ENCODE results near the gene MSTN. TPM values are rescaled to one million over a fixed set of nuclear protein-coding genes. Genes with fewer than 3 reads are reported as not detected.

The MSTN gene
- total RNA-seq, 1 experiment from 2014 or later, result not detected

DNA sequence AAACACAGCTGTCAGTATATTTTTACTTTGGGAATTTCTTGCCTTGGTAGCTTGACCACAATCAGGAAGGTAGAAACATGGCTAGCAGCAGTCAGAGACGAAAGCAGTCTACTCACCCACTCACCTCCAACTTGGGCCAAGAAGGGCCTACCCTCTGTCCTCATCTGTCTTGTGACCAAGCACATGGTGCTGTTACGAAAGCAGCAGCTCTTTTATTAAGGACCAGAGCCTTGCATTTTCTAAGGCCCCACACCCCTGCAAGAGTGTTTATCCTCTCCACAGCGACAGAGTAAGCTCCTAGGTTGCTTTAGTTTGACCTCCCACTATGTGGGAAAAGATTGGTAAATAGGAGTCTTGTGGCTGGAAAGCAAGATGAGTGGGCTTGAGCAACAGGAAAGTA is 31.3 kb upstream of the MSTN start:
- TF ChIP-seq EZH2 (IDR thresholded peaks at IDR 0.05; ENCODE audit: low read depth), result no peak
- TF ChIP-seq, protein P1, sequence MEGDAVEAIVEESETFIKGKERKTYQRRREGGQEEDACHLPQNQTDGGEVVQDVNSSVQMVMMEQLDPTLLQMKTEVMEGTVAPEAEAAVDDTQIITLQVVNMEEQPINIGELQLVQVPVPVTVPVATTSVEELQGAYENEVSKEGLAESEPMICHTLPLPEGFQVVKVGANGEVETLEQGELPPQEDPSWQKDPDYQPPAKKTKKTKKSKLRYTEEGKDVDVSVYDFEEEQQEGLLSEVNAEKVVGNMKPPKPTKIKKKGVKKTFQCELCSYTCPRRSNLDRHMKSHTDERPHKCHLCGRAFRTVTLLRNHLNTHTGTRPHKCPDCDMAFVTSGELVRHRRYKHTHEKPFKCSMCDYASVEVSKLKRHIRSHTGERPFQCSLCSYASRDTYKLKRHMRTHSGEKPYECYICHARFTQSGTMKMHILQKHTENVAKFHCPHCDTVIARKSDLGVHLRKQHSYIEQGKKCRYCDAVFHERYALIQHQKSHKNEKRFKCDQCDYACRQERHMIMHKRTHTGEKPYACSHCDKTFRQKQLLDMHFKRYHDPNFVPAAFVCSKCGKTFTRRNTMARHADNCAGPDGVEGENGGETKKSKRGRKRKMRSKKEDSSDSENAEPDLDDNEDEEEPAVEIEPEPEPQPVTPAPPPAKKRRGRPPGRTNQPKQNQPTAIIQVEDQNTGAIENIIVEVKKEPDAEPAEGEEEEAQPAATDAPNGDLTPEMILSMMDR (conservative IDR thresholded peaks at IDR 0.05), result no peak
- no peak overlapping the region for H3K4me3 ChIP-seq
- H3K9me3 ChIP-seq (ENCODE audit: insufficient read depth, low read depth), result no peaks in the 10 kb centered on the region
- no peaks in the 10 kb centered on the region for H4K20me1 ChIP-seq (ENCODE audit: insufficient read depth)
- ChIA-PET POLR2A (ENCODE audit: unreplicated experiment) (interaction anchor here (0.5 kb wide), 1 partner anchor 219 kb away, joined by 20 read pairs; no protein-coding TSS in a partner anchor), CTCF (no interaction called here)
- H3K27me3 ChIP-seq (ENCODE audit: insufficient read depth, low read depth), result no peaks in the 10 kb centered on the region
- DNase-seq, result no peak
- H3K36me3 ChIP-seq (ENCODE audit: low read depth), result no peaks in the 10 kb centered on the region
- H3K9me2 ChIP-seq (ENCODE audit: insufficient read depth), result no peaks in the 10 kb centered on the region
- no peaks in the 10 kb centered on the region for H3K79me2 ChIP-seq (ENCODE audit: low read depth)
- H3K27ac ChIP-seq, result no peak overlapping the region
- intact Hi-C loops (cut with micrococcal nuclease; ENCODE audit: unreplicated experiment), result no loop called here
- no peaks in the 10 kb centered on the region for H3K4me1 ChIP-seq (replicated peaks; ENCODE audit: insufficient read depth)
- no peak overlapping the region for H3K4me2 ChIP-seq
- no TSS peak for BruUV-seq (replicated peaks)
- no peak overlapping the region for H2AFZ ChIP-seq
- H3F3A ChIP-seq (ENCODE audit: insufficient read depth, low read depth), result no peaks in the 10 kb centered on the region

DNA sequence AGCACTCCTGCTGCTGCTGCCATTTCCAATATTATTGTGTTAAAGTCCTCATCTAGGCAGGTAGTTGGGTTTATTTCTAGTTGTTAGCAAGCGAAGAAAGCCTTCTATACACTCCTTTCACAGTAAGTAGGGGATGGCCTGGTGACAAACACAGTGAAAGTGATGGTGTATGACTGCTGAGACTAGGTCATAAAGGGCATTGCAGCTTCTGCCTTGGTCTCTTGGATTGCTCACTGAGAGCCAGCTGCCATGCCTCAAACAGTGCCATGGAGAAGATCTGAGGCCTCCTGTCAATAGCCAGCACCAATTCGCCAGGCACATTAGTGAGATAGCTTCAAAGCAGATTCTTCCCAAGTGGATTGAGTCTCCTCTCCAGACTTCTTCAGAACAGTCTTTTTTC is 27.6 kb upstream of the MSTN start:
- TF ChIP-seq, protein P1 (conservative IDR thresholded peaks at IDR 0.05), result no peak
- no peak for TF ChIP-seq EZH2 (IDR thresholded peaks at IDR 0.05; ENCODE audit: low read depth)
- Histone ChIP-seq H3K4me3 (no peak overlapping the region), H3K9me3 (ENCODE audit: insufficient read depth, low read depth) (no peaks in the 10 kb centered on the region), H3K36me3 (ENCODE audit: low read depth) (no peaks in the 10 kb centered on the region), H4K20me1 (ENCODE audit: insufficient read depth) (no peaks in the 10 kb centered on the region), H3K27ac (no peak overlapping the region), H3K27me3 (ENCODE audit: insufficient read depth, low read depth) (no peaks in the 10 kb centered on the region), H3K9me2 (ENCODE audit: insufficient read depth) (no peaks in the 10 kb centered on the region), H3F3A (ENCODE audit: insufficient read depth, low read depth) (no peaks in the 10 kb centered on the region), H3K4me1 (replicated peaks; ENCODE audit: insufficient read depth) (no peaks in the 10 kb centered on the region), H2AFZ (no peak overlapping the region), H3K79me2 (ENCODE audit: low read depth) (no peaks in the 10 kb centered on the region), H3K4me2 (no peak overlapping the region)
- no peak for DNase-seq
- intact Hi-C loops (cut with micrococcal nuclease; ENCODE audit: unreplicated experiment), result no loop called here
- ChIA-PET POLR2A (ENCODE audit: unreplicated experiment) (no interaction called here), CTCF (no interaction called here)
- no TSS peak for BruUV-seq (replicated peaks)

DNA sequence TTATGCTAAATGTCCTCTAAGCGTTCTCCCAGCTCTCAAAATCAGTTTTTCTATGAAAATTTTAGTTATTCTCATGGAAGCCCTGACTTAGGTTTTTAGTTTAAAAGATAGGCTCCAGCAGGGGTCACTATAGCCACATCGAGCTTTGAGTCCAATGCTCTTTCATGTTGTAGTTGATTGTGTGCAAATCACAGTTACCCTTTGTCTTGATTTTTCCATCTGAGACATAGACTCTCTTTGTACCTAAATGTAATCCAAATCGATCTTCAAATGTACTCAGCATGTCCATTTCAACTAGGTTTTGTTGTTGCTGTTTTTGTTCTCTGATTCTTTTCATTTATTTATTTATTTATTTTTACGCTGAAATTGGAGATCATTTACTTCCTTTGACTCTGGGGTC is 26.4 kb upstream of the MSTN start:
- Histone ChIP-seq H3K4me1 (replicated peaks; ENCODE audit: insufficient read depth) (no peaks in the 10 kb centered on the region), H2AFZ (no peak overlapping the region), H3K27me3 (ENCODE audit: insufficient read depth, low read depth) (no peaks in the 10 kb centered on the region), H3K36me3 (ENCODE audit: low read depth) (no peaks in the 10 kb centered on the region), H3K79me2 (ENCODE audit: low read depth) (no peaks in the 10 kb centered on the region), H4K20me1 (ENCODE audit: insufficient read depth) (no peaks in the 10 kb centered on the region), H3K4me3 (no peak overlapping the region), H3K9me3 (ENCODE audit: insufficient read depth, low read depth) (no peaks in the 10 kb centered on the region), H3K4me2 (no peak overlapping the region), H3F3A (ENCODE audit: insufficient read depth, low read depth) (no peaks in the 10 kb centered on the region), H3K9me2 (ENCODE audit: insufficient read depth) (no peaks in the 10 kb centered on the region), H3K27ac (no peak overlapping the region)
- ChIA-PET POLR2A (ENCODE audit: unreplicated experiment) (interaction anchor here (0.7 kb wide), 1 partner anchor 38 kb away, joined by 3 read pairs; no protein-coding TSS in a partner anchor), CTCF (no interaction called here)
- no peak for TF ChIP-seq EZH2 (IDR thresholded peaks at IDR 0.05; ENCODE audit: low read depth)
- TF ChIP-seq, protein P1 (conservative IDR thresholded peaks at IDR 0.05), result peak; percentile 77
- BruUV-seq (replicated peaks), result no TSS peak
- peak; percentile 2 to 37 for DNase-seq
- intact Hi-C loops (cut with micrococcal nuclease; ENCODE audit: unreplicated experiment), result loop anchor here (2.0 to 10.0 kb wide), 6 partner anchors 188 to 858 kb away; partner anchors contain the start of gene HIBCH
